Measurements from ENCODE around the gene MYO9B.

GRCh38 chr19:17123041-17123440 is 47.5 kb downstream of the MYO9B start:
- TF ChIP-seq, protein P1, sequence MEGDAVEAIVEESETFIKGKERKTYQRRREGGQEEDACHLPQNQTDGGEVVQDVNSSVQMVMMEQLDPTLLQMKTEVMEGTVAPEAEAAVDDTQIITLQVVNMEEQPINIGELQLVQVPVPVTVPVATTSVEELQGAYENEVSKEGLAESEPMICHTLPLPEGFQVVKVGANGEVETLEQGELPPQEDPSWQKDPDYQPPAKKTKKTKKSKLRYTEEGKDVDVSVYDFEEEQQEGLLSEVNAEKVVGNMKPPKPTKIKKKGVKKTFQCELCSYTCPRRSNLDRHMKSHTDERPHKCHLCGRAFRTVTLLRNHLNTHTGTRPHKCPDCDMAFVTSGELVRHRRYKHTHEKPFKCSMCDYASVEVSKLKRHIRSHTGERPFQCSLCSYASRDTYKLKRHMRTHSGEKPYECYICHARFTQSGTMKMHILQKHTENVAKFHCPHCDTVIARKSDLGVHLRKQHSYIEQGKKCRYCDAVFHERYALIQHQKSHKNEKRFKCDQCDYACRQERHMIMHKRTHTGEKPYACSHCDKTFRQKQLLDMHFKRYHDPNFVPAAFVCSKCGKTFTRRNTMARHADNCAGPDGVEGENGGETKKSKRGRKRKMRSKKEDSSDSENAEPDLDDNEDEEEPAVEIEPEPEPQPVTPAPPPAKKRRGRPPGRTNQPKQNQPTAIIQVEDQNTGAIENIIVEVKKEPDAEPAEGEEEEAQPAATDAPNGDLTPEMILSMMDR (IDR thresholded peaks at IDR 0.05) = no peak
- TF ChIP-seq POLR2AphosphoS5 (IDR thresholded peaks at IDR 0.05; ENCODE audit: low read depth, low read length) (no peak), TCF7L2 (IDR thresholded peaks at IDR 0.05; ENCODE audit: low read depth, low read length) (no peak), SIN3A (IDR thresholded peaks at IDR 0.05; ENCODE audit: borderline replicate concordance, insufficient read depth, low read depth, low read length) (no peak)
- TF ChIP-seq, protein P2, sequence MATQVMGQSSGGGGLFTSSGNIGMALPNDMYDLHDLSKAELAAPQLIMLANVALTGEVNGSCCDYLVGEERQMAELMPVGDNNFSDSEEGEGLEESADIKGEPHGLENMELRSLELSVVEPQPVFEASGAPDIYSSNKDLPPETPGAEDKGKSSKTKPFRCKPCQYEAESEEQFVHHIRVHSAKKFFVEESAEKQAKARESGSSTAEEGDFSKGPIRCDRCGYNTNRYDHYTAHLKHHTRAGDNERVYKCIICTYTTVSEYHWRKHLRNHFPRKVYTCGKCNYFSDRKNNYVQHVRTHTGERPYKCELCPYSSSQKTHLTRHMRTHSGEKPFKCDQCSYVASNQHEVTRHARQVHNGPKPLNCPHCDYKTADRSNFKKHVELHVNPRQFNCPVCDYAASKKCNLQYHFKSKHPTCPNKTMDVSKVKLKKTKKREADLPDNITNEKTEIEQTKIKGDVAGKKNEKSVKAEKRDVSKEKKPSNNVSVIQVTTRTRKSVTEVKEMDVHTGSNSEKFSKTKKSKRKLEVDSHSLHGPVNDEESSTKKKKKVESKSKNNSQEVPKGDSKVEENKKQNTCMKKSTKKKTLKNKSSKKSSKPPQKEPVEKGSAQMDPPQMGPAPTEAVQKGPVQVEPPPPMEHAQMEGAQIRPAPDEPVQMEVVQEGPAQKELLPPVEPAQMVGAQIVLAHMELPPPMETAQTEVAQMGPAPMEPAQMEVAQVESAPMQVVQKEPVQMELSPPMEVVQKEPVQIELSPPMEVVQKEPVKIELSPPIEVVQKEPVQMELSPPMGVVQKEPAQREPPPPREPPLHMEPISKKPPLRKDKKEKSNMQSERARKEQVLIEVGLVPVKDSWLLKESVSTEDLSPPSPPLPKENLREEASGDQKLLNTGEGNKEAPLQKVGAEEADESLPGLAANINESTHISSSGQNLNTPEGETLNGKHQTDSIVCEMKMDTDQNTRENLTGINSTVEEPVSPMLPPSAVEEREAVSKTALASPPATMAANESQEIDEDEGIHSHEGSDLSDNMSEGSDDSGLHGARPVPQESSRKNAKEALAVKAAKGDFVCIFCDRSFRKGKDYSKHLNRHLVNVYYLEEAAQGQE (IDR thresholded peaks at IDR 0.05; ENCODE audit: insufficient read depth in 1 of 2, low read depth in 2 of 2, low read length in 1 of 2) = no peak

All from Panc1 (cell line).